GM12878 (cell line): ENCODE measurements around the gene OSBPL3.

Experiments
- HCFC1 ChIP-seq: fragments of 150-350 bp; IDR thresholded peaks from 2 replicates; pipeline ENCODE4 v1.6.1; 2014; ENCODE audit warnings: low read length
- SRF ChIP-seq, 2 experiments: IDR thresholded peaks; 2 replicates each; pipeline ENCODE4 v1.6.1; 2011; ENCODE audit warnings: low read depth in 2 of 2, low read length in 2 of 2, mild to moderate bottlenecking in 1 of 2, moderate library complexity in 1 of 2

DNA sequence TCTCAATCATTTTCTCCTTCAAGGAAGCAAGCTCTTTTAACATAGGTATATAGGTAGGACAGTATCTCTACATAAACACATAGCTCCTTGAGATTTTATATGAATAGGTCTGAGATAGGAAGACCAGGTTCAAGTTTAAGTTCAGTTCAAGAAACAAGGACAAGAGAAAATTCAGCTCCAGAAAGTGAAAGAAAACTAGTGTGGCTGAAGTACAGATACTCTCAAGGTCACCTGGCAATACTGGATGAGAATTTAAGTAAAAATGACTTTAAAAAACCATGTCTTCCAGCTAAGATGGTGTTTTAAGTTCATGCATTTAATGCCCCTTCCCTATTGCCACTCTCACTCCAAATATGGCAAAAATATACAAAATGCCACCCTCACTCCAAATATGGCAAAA, 91.3 kb downstream of the OSBPL3 start:
- no peak for TF ChIP-seq HCFC1
- no peak for TF ChIP-seq SRF (IDR thresholded peaks at IDR 0.05; ENCODE audit: low read depth in 2 of 2, low read length in 2 of 2)
